Measurements from ENCODE around the gene ACTN1. TPM values are rescaled to one million over a fixed set of nuclear protein-coding genes. Genes with fewer than 3 reads are reported as not detected.

Gene ACTN1
- total RNA-seq, 1 donor from 2014 or later, result 286 TPM

DNA sequence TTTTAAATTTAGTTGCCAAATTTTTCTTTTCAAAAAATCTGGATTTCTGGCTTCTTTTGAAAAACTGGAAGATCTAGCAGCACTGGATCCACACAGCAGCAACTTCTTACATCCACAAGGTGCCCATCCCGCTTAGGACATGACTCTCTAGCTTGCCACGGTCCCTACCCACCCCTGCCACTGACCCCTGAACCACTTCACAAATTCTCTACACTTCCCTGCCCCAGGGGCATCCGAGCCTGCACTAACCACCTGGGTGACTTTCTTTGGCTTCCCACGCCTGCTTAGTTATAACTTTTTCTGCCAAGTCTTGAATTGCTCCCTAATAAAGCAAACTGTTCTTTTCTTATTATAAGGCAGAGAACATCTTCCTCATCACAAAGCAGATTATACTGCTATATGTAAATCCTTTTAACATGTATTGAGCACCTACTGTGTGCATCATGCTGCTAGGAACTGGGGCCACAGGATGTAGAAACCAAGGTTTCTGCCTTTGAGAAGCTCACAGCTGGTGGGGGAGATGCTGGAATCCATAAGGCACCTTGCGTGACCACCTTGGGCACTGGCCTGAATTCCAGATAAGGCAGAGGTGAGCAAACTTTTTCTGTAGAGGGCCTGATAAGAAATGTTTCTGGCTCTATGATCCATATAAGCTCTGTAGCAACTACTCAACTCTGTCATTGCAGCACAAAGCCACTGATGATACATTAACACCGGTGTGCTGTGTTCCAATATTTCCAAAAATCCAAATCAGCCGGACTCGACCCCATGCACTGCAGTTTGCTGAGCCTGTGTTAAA, 59.8 kb downstream of the ACTN1 start:
- DNase-seq (ENCODE audit: low spot score), result no peak

DNA sequence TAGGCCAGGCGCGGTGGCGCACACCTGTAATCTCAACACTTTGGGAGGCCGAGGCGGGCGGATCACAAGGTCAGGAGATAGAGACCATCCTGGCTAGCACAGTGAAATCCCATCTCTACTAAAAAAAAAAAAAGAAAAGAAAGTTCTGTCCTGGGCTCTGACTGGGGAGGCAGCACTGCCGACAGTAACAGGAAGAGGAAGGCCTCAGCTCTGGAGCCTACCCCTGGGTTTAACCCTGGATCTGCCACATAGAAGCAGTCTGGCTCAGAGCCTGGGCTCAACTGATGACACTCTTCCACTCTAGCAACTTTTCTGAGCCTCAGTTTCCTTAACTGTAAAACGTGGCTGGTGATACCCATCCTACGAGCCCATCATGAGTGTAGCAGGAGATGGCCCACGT, 60.5 kb downstream of the ACTN1 start:
- DNase-seq (ENCODE audit: low spot score), result no peak

DNA sequence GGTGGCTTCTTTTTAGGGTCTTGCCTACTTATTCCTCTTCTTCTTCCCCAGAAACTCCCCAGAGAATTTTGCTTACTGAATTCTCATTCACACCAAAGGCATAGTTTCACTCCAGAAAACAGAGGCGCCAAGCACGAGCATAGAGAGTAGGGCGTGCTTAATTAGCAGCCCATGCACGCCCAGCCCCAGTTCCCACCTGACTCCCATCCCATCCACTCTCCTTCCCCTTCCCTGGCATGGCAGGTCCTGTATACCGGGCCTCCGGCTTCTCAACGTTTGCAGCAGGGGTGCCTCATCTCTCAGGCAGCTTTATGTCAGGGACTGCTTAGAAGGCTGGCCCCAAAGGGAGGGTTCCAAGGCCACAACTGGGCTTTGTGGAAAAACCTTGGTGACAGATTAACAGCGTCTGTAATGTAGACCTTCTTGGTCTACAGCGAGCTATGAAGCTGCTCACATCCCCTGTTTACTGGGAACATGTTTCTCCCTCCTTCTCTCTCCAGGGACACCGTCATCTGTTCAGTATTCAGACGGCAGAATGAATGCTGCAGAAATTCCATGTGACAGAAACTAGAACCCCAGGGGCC, 62.7 kb downstream of the ACTN1 start:
- DNase-seq (ENCODE audit: low spot score), result no peak

DNA sequence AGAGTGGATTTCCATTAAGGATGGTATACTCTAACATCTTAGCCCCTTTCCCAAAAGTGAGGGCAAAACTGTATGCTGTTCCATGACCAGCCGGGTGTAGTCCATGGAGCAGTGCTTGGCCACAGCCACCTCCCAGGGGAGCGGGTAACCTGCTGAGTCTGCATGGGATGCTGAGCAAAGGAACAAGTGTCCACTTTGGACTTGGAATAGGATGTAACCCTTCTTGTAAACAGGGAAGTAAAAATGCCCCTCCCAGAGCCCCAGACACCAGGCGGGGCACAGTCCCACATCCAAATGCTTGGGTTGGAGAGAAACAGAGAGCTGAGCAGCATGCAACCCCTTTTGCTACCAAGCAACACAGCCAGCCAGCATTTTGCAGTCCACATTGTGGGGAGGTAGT, 65.6 kb downstream of the ACTN1 start:
- no peak for DNase-seq (ENCODE audit: low spot score)

DNA sequence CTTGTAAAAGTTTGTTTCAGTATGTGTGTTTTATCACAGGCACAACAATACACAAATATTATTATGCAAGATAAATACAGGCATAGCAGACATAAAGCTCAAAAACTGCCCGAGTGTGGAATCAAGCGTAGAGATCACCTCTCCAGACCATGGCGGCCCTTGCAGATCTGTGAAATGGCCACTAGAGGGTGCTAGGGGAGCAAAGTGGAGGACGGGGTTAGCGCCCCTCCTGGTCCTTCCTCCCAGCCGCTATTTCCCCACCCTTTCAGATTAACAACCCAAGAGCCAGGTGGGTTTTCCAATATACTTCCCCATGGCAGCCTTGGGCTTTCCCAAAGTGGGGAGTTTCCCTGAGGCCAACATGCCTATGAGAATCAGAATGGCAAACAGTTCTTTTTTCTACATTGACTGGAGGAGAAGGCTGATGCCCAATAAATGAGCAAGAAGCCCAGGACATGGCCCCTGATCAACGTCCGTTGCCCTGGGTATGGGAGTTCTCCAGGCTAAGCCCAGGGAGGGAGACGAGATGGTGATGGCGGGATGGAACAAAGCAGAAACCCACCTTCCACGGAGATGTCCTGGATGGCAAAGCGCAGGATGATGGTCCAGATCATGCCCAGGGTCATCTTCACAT, 67.4 kb downstream of the ACTN1 start:
- peak; percentile 79 for DNase-seq (ENCODE audit: low spot score)

DNA sequence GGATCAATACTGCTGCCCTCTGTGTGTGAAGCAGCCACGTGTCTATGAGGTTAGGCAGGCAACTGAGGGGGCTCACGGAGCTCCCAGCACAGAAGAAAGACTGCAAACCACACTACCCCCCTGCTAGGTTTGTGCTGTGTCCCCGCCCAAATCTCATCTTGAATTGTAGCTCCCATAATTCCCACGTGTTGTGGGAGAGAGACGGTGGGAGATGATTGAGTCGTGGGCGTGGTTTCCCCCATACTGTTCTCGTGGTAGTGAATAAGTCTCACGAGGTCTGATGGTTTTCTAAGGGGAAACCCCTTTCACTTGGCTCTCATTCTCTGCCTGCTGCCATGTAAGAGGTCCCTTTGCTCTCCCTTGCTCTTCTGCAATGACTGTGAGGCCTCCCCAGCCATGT, 68.6 kb downstream of the ACTN1 start:
- no peak for DNase-seq (ENCODE audit: low spot score)

DNA sequence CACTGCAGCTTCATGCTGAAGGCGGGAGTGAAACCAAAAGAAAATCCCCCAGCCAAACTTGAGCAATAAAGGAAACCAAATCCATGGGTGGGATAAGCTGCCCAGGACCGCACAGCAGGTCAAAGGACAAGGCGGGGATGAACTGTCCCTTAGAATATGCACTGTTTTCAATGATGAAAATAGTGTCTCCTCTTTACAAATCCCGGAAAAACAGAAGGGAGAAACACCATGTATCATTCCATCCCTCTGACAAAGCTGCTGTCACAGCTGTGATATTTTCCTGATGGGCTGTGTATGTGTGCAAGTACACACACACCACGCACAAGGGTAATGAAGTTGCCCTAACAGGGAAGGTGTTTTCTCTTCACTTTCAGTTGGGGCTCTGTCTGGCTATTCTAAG, 70.3 kb downstream of the ACTN1 start:
- DNase-seq (ENCODE audit: low spot score), result no peak

DNA sequence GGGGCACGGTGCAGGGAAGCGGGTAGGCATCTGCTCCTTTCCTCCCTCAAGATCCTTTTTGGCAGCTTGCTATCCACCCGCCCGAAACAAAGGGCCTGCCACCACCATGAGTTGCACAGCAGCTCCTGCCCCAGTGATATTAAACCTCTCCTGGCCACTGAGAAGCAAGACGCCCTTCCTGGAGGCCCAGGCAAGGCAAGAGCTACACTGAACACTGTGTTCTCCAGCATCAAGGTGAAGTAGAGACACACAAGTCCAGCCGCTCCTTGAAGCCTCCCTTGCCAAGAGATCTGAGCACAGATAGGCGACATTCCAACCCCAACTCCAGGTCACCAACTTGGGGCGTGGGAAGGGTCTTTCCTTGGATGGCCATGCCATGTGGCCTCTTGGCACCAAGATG, 70.9 kb downstream of the ACTN1 start:
- no peak for DNase-seq (ENCODE audit: low spot score)

DNA sequence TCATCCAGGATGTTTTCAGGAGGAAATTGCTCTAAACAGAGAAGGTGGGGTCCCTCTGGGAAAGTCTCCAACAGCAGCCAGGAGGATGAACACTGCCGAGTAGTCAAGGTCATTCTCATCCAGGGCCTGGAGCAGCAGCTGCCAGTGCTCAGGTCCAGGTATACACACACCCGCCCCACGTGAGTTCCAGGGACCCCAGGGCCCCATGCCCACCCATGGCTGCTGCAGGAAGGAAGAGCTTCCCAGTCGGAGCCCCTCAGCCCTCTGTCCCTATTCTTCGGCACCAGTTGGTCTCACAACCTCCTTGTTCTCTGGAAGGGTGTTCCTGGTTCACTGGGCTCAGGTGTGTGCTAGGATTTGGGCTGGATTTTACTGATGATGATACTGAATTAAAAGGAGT, 72.7 kb downstream of the ACTN1 start:
- no peak for DNase-seq (ENCODE audit: low spot score)

DNA sequence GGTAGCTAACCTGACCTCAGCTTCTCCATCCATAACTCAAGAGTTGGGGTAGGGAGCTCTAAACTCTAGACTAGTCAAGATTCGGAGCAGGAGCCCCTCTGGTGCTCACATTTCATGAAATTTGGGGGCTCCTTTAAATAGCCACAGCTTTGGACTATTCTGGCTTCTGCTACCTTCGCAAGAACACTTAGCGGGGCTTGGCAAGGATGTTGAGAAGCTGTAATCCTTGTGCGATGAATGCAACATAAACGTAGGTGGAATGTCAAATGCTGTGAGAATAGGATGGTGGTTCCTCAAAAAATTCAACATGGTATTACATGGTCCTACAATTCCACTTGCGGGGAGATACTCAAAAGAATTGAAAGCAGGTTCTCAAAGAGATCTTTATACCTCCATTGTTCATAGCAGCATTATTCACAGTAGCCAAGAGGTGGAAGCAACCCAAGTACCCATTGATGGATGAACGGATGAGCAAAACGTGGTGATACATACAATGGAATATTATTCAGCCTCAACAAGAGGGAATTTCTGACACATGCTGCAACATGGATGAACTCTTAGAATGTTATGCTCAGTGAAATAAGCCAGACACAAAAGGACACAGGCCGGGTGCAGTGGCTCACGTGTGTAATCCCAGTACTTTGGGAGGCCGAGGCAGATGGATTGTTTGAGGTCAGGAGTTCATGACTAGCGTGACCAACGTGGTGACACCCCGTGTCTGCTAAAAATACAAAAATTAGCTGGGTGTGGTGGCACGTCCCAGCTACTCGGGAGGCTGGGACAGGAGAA, 73.8 kb downstream of the ACTN1 start:
- DNase-seq (ENCODE audit: low spot score), result no peak

DNA sequence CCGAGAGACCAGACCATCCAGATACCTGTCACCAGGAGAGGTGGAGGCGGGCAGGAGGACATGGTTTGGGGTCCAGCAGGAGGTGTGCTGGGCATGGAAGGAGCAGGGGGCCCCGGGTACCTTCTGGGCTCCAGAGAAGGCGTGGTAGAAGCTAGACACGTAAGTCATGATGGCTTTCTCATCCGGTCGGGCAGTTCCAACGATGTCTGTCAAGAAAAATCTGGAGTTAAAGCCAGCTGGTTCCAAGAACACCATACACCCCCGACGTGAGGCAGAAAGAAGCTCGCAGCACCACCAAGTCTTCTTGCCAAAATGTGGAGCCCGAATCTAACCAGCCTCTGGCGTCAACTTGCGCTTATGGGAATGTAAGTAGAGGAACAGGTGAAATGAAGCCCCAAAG, 76.7 kb downstream of the ACTN1 start:
- no peak for DNase-seq (ENCODE audit: low spot score)

DNA sequence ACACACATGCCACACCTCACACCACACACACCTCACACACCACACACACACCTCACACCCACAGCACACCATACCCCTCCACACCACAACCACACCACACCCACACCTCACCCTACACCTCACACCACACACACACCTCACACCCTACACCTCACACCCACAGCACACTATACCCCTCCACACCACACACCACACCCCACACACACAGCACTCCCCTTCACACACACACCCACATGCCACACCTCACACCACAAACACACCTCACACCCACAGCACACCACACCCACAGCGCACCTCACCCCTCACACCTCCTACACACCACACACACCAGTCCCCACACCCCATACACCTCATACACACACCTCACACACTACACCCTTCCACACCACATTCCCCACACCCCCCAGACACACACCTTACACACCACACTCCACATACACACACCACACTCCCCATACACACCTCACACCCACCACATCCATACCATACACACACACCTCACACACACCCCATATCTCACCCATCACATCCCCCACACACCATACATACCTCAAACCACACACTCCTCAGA, 80.0 kb downstream of the ACTN1 start:
- DNase-seq (ENCODE audit: low spot score), result no peak

DNA sequence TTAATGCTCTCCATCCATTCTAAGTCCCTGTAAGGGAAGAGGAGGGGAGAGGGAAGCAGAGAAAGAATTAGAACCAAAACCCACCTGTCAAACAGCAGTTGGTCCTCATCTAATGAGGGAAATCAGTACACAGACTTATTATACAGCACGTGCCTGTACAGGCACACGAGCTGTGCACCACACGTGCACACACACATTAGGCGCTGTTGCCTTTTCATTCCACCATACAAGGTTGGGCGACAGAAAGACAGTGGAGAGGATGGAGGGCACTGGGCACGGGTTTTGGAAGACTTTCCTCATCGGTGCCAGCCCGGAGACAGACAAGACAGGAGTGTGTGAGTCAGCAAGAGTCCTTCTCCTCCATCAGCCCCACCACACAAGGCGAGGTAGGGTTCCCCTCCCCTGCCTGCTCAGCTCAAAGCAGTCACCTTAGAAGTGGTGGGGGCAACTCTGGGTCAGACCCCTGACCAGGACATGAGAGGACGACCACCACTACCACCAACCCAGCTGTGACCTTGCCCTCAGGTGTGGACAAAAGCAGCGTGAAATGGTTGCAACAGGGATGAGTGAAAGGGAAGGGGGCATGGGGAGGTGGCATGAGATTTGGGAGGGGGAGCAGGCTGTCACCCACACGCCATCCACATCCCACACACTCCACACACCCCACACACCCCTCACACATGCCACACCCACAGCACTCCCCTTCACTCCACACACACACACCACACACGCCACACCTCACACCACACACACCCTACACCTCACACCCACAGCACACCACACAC, 80.7 kb downstream of the ACTN1 start:
- no peak for DNase-seq (ENCODE audit: low spot score)

DNA sequence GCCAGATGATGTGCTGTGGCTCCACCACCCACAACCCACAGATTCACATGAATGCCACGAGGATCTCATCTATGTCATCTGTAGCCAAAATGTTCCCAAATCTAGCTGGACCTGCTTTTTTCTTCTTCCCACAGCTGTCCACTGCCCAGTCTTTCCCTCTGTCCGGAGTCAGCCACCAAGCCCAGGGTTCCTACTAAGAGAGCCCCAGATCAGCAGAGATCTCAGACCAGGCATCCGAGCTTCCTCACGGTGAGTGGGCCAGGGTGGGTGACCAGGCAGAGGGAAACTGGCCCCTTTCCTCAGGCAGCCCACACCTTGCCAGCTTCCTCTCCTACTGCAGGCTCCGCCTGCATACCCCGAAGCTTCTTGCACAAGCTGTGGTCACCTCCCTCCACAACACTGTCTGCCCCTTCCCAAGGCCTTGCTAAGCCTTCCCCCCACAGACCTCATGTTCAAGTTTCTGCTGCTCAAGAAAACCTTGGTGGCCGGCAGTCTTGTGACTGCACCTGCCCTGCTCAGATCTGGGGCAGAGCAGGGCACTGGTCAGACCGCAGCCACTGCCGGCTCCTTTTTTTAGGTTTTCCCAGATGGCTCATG, 81.4 kb downstream of the ACTN1 start:
- DNase-seq (ENCODE audit: low spot score), result no peak

DNA sequence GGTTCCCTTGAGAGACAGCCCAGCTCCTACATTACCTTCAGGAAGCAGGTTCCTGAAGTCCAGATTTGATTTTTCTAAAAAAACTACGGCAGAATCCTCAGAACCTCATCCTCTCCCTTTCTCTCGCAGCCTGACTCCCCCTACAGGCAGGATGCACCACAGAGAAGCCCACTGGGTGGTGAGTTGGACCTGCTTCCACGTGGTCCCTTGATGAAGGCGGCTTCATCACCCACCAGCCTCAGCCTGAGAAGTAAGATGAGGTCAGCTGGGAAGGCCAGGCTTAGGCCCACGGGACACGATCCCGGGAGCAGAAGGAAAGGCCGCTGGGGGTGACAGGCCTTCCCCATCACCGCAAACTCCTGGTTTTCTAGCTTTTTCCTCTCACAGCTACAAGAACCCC, 83.0 kb downstream of the ACTN1 start:
- DNase-seq (ENCODE audit: low spot score), result no peak

DNA sequence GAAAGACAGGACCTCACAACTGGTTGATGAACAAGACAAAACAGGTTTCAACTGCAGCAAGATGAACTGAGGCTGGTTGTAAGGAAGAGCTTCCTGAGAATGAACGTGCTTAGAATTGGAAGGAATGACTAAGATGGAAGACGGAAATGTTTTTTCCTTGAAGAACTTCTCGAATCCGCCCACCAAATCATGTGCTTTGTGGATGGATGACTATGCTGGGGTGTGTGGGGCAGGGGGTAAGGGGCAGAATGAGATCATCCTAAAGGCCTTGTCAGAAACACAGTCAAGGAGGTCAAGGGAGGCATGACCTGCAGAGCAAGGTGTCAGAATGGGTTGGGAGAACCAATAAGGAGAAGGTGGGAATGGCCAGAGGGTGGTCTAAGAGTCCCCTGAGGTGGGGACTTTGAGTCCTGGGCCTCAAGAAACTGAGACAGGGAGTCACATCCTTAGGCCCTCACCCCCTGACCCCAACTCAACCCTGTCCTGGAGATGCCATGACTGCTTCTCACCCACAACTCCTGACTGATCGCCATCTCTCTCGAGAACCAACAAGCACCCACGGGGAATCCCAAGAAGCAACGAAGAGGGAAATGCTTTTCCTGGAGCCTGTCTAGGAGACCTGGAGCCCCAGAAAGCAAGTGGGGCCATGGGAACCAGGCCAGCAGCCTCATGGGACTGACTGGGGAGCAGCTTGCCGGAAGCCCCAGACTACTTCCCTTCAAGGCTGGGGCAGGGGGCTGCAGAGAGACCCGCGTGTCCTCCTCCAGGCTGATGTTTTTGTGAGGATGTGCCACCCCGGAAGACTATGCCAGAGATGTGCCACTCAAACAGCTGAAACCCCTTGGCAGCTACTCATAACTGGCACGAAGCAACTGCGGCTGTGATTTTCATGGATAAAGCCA, 84.0 kb downstream of the ACTN1 start:
- DNase-seq (ENCODE audit: low spot score), result no peak

DNA sequence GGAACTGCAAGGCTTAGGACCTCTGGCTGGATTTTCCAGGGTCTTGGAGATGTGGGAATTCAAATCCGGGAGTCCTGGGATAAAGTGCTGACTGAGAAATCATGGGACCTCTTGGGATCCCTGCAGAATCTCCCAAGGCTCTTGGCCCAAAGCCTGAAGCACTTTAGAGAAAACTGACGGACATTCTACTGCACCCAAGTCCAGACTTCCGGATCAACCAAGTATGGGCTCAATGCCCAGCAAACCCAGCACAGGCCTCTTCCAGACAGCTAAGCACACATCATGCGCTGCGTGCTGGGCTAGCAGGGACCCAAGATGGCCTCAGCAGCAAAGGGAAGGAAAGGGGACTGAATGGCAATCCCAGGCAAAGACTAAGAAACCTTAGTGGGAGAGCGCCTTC, 85.0 kb downstream of the ACTN1 start:
- DNase-seq (ENCODE audit: low spot score), result no peak

DNA sequence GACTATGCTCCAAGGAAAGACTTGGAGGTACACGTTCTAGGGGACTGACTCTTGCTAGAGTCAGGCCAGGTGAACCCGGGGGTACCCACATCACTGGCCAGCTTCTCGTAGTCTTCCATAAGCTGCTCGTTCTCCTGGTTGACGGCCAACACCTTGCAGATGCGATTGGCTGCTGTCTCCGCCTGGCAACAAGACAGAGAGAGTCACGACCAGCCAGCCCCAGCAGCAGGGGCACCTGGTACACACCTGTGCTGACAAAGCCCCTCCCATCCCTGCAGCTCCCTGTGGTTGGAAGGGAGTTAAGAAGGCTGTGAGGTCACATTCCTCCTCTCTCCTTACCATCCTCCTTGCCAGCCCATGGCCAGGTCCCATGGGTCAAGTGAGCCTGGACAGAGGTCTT, 85.5 kb downstream of the ACTN1 start:
- no peak for DNase-seq (ENCODE audit: low spot score)

DNA sequence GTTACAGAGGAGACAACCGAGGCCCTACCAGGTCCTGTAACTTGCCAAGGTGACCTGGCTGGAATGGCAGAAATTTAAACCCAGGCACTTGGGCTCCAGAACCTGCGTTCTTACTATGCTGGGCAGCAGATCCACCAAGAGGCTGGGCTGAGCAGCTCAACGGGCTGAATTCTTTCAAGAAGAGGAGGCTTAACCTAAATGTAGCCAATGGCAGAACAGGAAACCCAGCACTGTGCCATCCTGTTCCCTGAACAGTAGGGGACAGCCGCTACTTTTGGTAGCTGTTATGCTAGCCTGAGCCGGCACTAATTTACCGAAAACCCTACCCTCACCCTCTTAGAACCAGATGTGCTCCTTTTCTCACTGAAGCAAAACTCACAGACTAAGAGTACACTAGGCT, 86.1 kb downstream of the ACTN1 start:
- DNase-seq (ENCODE audit: low spot score), result no peak

All from ureter (tissue), 1 donor.